Trophoblast cell (in vitro differentiated cells and primary cell): ENCODE measurements around the gene VPS11.

ENCODE experiments used
- DNase-seq, 2 donors: peaks; one replicate each; pipeline ENCODE4 v3.0.0-alpha.2; 2016
- H2AFZ ChIP-seq: 2 replicates; pipeline ENCODE4 v1.6.1; 2013; ENCODE audit warnings: low read length, moderate library complexity, mild to moderate bottlenecking; ENCODE audit not compliant: insufficient read depth, poor library complexity
- H2AK5ac ChIP-seq: 2 replicates; pipeline ENCODE4 v1.6.1; 2013; ENCODE audit warnings: mild to moderate bottlenecking, low read length
- H2BK120ac ChIP-seq: 2 replicates; pipeline ENCODE4 v1.6.1; 2013; ENCODE audit warnings: low read length, mild to moderate bottlenecking, moderate library complexity; ENCODE audit not compliant: insufficient read depth, poor library complexity
- H2BK12ac ChIP-seq: 2 replicates; pipeline ENCODE4 v1.6.1; 2013; ENCODE audit warnings: mild to moderate bottlenecking, low read length, moderate library complexity
- H2BK5ac ChIP-seq: 2 replicates; pipeline ENCODE4 v1.6.1; 2013; ENCODE audit warnings: low read length, low read depth, moderate library complexity, mild to moderate bottlenecking; ENCODE audit not compliant: poor library complexity
- H3K14ac ChIP-seq: 2 replicates; pipeline ENCODE4 v1.6.1; 2013; ENCODE audit warnings: mild to moderate bottlenecking, low read length
- H3K18ac ChIP-seq: 2 replicates; pipeline ENCODE4 v1.6.1; 2013; ENCODE audit warnings: mild to moderate bottlenecking, low read length
- H3K23ac ChIP-seq: 2 replicates; pipeline ENCODE4 v1.6.1; 2013; ENCODE audit warnings: low read length
- H3K27ac ChIP-seq: 2 replicates; pipeline ENCODE4 v1.5.1; 2013; ENCODE audit warnings: low read depth, mild to moderate bottlenecking, inconsistent platforms, low read length, moderate library complexity
- H3K27me3 ChIP-seq: 2 replicates; pipeline ENCODE4 v1.6.1; 2013; ENCODE audit warnings: inconsistent platforms, mild to moderate bottlenecking, low read length, moderate library complexity; ENCODE audit not compliant: insufficient read depth
- H3K36me3 ChIP-seq, 2 experiments: 1 replicate in 1 of 2; 2 replicates in 1 of 2; pipeline ENCODE4 v1.6.1; 2013; ENCODE audit warnings: low read length in 2 of 2, mild to moderate bottlenecking in 2 of 2, moderate library complexity in 1 of 2; ENCODE audit not compliant: insufficient read depth in 2 of 2, control insufficient read depth in 1 of 2
- H3K4ac ChIP-seq: 2 replicates; pipeline ENCODE4 v1.6.1; 2013; ENCODE audit warnings: low read depth, mild to moderate bottlenecking, low read length, moderate library complexity
- H3K4me1 ChIP-seq, 2 experiments: 1 replicate in 1 of 2; 2 replicates in 1 of 2; pipeline ENCODE4 v1.6.1; 2013; ENCODE audit warnings: low read length in 2 of 2, mild to moderate bottlenecking in 2 of 2, moderate library complexity in 1 of 2; ENCODE audit not compliant: insufficient read depth in 2 of 2, control insufficient read depth in 1 of 2
- H3K4me2 ChIP-seq: 2 replicates; pipeline ENCODE4 v1.6.1; 2013; ENCODE audit warnings: inconsistent platforms, mild to moderate bottlenecking, low read length, moderate library complexity
- H3K4me3 ChIP-seq: 2 replicates; pipeline ENCODE4 v1.5.1; 2013; ENCODE audit warnings: mild to moderate bottlenecking, low read depth, low read length, inconsistent platforms
- H3K79me1 ChIP-seq: one replicate; pipeline ENCODE4 v1.6.1; 2013; ENCODE audit warnings: low read length
- H3K79me2 ChIP-seq: 2 replicates; pipeline ENCODE4 v1.6.1; 2013; ENCODE audit warnings: low read length, mild to moderate bottlenecking; ENCODE audit not compliant: control insufficient read depth, insufficient read depth, poor library complexity
- H3K9ac ChIP-seq: 2 replicates; pipeline ENCODE4 v1.6.1; 2013; ENCODE audit warnings: mild to moderate bottlenecking, low read length
- H3K9me3 ChIP-seq: 2 replicates; pipeline ENCODE4 v1.6.1; 2013; ENCODE audit warnings: low read depth, mild to moderate bottlenecking, control low read depth, inconsistent platforms, low read length; ENCODE audit not compliant: insufficient read depth
- H4K12ac ChIP-seq: 2 replicates; pipeline ENCODE4 v1.6.1; 2013; ENCODE audit warnings: low read depth, mild to moderate bottlenecking, low read length, moderate library complexity
- H4K8ac ChIP-seq: 2 replicates; pipeline ENCODE4 v1.6.1; 2013; ENCODE audit warnings: low read depth, mild to moderate bottlenecking, low read length, moderate library complexity
- H4K91ac ChIP-seq: one replicate; pipeline ENCODE4 v1.6.1; 2013; ENCODE audit warnings: low read depth, mild to moderate bottlenecking, low read length, moderate library complexity
- WGBS: extraction: QIAGEN DNeasy Blood & Tissue Kit; methylation state at CpG from one replicate; pipeline ENCODE4 v1.1.7; 2013; ENCODE audit warnings: missing lambda C conversion rate; ENCODE audit not compliant: insufficient read length, insufficient coverage; ENCODE audit errors: extremely low coverage; 5-methylcytosine and 5-hydroxymethylcytosine counted together

VPS11 gene

GRCh38 chr11:119081682-119082260 is 14.2 kb downstream of the VPS11 start:
- WGBS, result no CpG with 5 or more reads among the region's 7 CpGs
- no peak overlapping the region for H2BK120ac ChIP-seq
- H4K12ac ChIP-seq, result no peak overlapping the region
- H3K4me1 ChIP-seq, result peaks cover 7 to 8% of the 10 kb centered on the region in 2 experiments
- H3K79me1 ChIP-seq, result peaks cover 10% of the 10 kb centered on the region
- H3K14ac ChIP-seq, result no peak overlapping the region
- H3K27me3 ChIP-seq, result no peaks in the 10 kb centered on the region
- no peak overlapping the region for H4K8ac ChIP-seq
- no peak overlapping the region for H3K4me2 ChIP-seq
- no peak overlapping the region for H3K18ac ChIP-seq
- H3K36me3 ChIP-seq, result peaks cover 46 to 55% of the 10 kb centered on the region in 2 experiments
- H3K4ac ChIP-seq, result no peak overlapping the region
- no peak overlapping the region for H2AFZ ChIP-seq
- H2BK12ac ChIP-seq, result no peak overlapping the region
- H3K23ac ChIP-seq, result no peak overlapping the region
- no peak overlapping the region for H3K4me3 ChIP-seq
- DNase-seq, result no peak
- peaks cover 7% of the 10 kb centered on the region for H3K79me2 ChIP-seq
- H2BK5ac ChIP-seq, result no peak overlapping the region
- no peaks in the 10 kb centered on the region for H3K9me3 ChIP-seq
- no peak overlapping the region for H4K91ac ChIP-seq
- no peak overlapping the region for H3K9ac ChIP-seq
- H2AK5ac ChIP-seq, result no peak overlapping the region
- no peak overlapping the region for H3K27ac ChIP-seq

- Histone ChIP-seq H2BK5ac (peak within 1 kb of the TSS; percentile 94), H3K79me2 (peaks cover 7% of the 10 kb centered on the region), H3K14ac (peak within 1 kb of the TSS; percentile 90), H2AFZ (peak within 1 kb of the TSS; percentile 91), H3K4me3 (peak within 1 kb of the TSS; percentile 94), H3K27me3 (no peaks in the 10 kb centered on the region), H3K27ac (peak within 1 kb of the TSS; percentile 87), H3K79me1 (peaks cover 10% of the 10 kb centered on the region), H4K8ac (peak within 1 kb of the TSS; percentile 95), H2AK5ac (peak within 1 kb of the TSS; percentile 75), H3K36me3 (peaks cover 22 to 31% of the 10 kb centered on the region in 2 experiments), H4K91ac (peak within 1 kb of the TSS; percentile 86), H3K4me2 (peak within 1 kb of the TSS; percentile 87), H4K12ac (peak within 1 kb of the TSS; percentile 88), H2BK12ac (peak within 1 kb of the TSS; percentile 10), H3K4ac (peak within 1 kb of the TSS; percentile 77), H3K9me3 (no peaks in the 10 kb centered on the region), H3K9ac (peak within 1 kb of the TSS; percentile 97), H3K4me1 (peaks cover 7 to 8% of the 10 kb centered on the region in 2 experiments), H3K23ac (no peak within 1 kb of the TSS), H2BK120ac (peak within 1 kb of the TSS; percentile 80), H3K18ac (peak within 1 kb of the TSS; percentile 80)
- peak; percentile 91 to 94 for DNase-seq
- WGBS, result no CpG with 5 or more reads among the region's 45 CpGs
Measured at GRCh38 chr11:119084663-119085436, 17.2 kb downstream of the VPS11 start, which contains the start of gene HMBS. Gene HMBS (plus strand): TSS chr11:119084881. CDS start chr11:119085034, 153 bp downstream.

- Histone ChIP-seq H3K9ac (peak overlapping the region; percentile 81), H3K4me2 (peak overlapping the region; percentile 87), H4K12ac (peak overlapping the region; percentile 83), H3K23ac (no peak overlapping the region), H2BK120ac (peak overlapping the region; percentile 59), H3K27me3 (no peaks in the 10 kb centered on the region), H3K27ac (peak overlapping the region; percentile 64), H3K4me3 (peak overlapping the region; percentile 80), H2AK5ac (peak overlapping the region; percentile 75), H2AFZ (peak overlapping the region; percentile 91), H3K4me1 (peaks cover 7 to 8% of the 10 kb centered on the region in 2 experiments), H3K4ac (peak overlapping the region; percentile 77), H4K91ac (peak overlapping the region; percentile 63), H2BK5ac (peak overlapping the region; percentile 68), H2BK12ac (peak overlapping the region; percentile 10), H4K8ac (peak overlapping the region; percentile 93), H3K79me1 (peaks cover 10% of the 10 kb centered on the region), H3K18ac (peak overlapping the region; percentile 80), H3K9me3 (no peaks in the 10 kb centered on the region), H3K79me2 (peaks cover 7% of the 10 kb centered on the region), H3K36me3 (peaks cover 19 to 27% of the 10 kb centered on the region in 2 experiments), H3K14ac (peak overlapping the region; percentile 70)
- no peak for DNase-seq
- WGBS, result no CpG with 5 or more reads among the region's 13 CpGs
Measured at GRCh38 chr11:119085437-119085847, 17.8 kb downstream of the VPS11 start.

- no peak overlapping the region for H3K23ac ChIP-seq
- H4K91ac ChIP-seq, result no peak overlapping the region
- WGBS, result no CpG with 5 or more reads among the region's 6 CpGs
Measured at GRCh38 chr11:119087123-119087522, 19.5 kb downstream of the VPS11 start.

More at GRCh38 chr11:119087123-119087522, 19.5 kb downstream of the VPS11 start:
- no peak overlapping the region for H2BK120ac ChIP-seq
- peaks cover 7% of the 10 kb centered on the region for H3K79me2 ChIP-seq
- no peak overlapping the region for H3K14ac ChIP-seq
- peaks cover 7 to 10% of the 10 kb centered on the region in 2 experiments for H3K4me1 ChIP-seq
- H3K79me1 ChIP-seq, result peaks cover 10% of the 10 kb centered on the region
- H2BK5ac ChIP-seq, result no peak overlapping the region
- DNase-seq, result no peak
- H3K9ac ChIP-seq, result no peak overlapping the region
- peaks cover 11 to 16% of the 10 kb centered on the region in 2 experiments for H3K36me3 ChIP-seq
- H3K18ac ChIP-seq, result no peak overlapping the region
- H2AK5ac ChIP-seq, result no peak overlapping the region
- no peak overlapping the region for H4K12ac ChIP-seq
- no peak overlapping the region for H3K4me2 ChIP-seq
- no peaks in the 10 kb centered on the region for H3K27me3 ChIP-seq
- no peak overlapping the region for H3K4me3 ChIP-seq
- H3K9me3 ChIP-seq, result no peaks in the 10 kb centered on the region
- no peak overlapping the region for H2BK12ac ChIP-seq
- H2AFZ ChIP-seq, result no peak overlapping the region
- H3K27ac ChIP-seq, result no peak overlapping the region
- H3K4ac ChIP-seq, result no peak overlapping the region
- no peak overlapping the region for H4K8ac ChIP-seq
